AG10803 (cell line): Measurements from ENCODE around the gene ACTRT3.

Source experiments
- DNase-seq: peaks from one replicate; pipeline ENCODE4 v3.0.0; 2010; ENCODE audit warnings: low read depth
- H3K4me3 ChIP-seq: 2 replicates; pipeline ENCODE4 v1.5.1; 2011; ENCODE audit warnings: mild to moderate bottlenecking, low read length, control low read depth
- CTCF ChIP-seq: conservative IDR thresholded peaks from 2 replicates; pipeline ENCODE4 v1.5.1; 2011; ENCODE audit warnings: mild to moderate bottlenecking, low read length, control low read depth, inconsistent platforms

The ACTRT3 gene

GRCh38 chr3:169772305-169772896 is 3.0 kb upstream of the ACTRT3 start:
- peak overlapping the region; percentile 96 for H3K4me3 ChIP-seq
- no peak for TF ChIP-seq CTCF

GRCh38 chr3:169771497-169772304 is 2.3 kb upstream of the ACTRT3 start:
- H3K4me3 ChIP-seq = peak overlapping the region; percentile 96
- DNase-seq = peak; percentile 67
- TF ChIP-seq CTCF = no peak

More at GRCh38 chr3:169772305-169772896, 3.0 kb upstream of the ACTRT3 start:
- DNase-seq = peak; percentile 71

- no peak for TF ChIP-seq CTCF
- peak; percentile 91 for DNase-seq
- peak within 1 kb of the TSS; percentile 93 for H3K4me3 ChIP-seq
These were observed 4.3 kb downstream of the ACTRT3 start, which contains the start of gene TERC for GRCh38 chr3:169764882-169765612. TERC (minus strand) TSS chr3:169765060.

GRCh38 chr3:169764312-169764881 is 5.0 kb downstream of the ACTRT3 start:
- peak; percentile 52 for DNase-seq
- peak overlapping the region; percentile 93 for H3K4me3 ChIP-seq
- TF ChIP-seq CTCF = no peak

GRCh38 chr3:169760479-169760878 is 8.9 kb downstream of the ACTRT3 start:
- H3K4me3 ChIP-seq = no peak overlapping the region
- peak; percentile 29 for DNase-seq
- no peak for TF ChIP-seq CTCF

- no peak for TF ChIP-seq CTCF
- DNase-seq = peak; percentile 38
- no peak overlapping the region for H3K4me3 ChIP-seq
These were observed 10.1 kb downstream of the ACTRT3 start for GRCh38 chr3:169759256-169759655.
